ENCODE measurements around the gene LRTM1. TPM values are rescaled to one million over a fixed set of nuclear protein-coding genes. Genes with fewer than 3 reads are reported as not detected.

Gene LRTM1
- polyA plus RNA-seq, 3 donors: not detected

- no peak overlapping the region for H3K4me3 Mint-ChIP-seq
- Histone ChIP-seq H3K4me3 (replicated peaks in 1 of 3; ENCODE audit: low read depth in 2 of 3, low read length in 3 of 3) (no peak overlapping the region), H3K27me3 (ENCODE audit: control insufficient read depth in 2 of 2, insufficient read depth in 2 of 2, low read length in 2 of 2) (no peaks in the 10 kb centered on the region), H2AFZ (ENCODE audit: insufficient read depth, low read depth, low read length, poor library complexity, severe bottlenecking) (no peak overlapping the region), H3K9me3 (replicated peaks in 1 of 2; ENCODE audit: control insufficient read depth in 1 of 2, insufficient read depth in 1 of 2, low read length in 2 of 2) (no peaks in the 10 kb centered on the region), H3K79me2 (ENCODE audit: insufficient read depth, low read length) (no peaks in the 10 kb centered on the region), H3K36me3 (replicated peaks in 1 of 2; ENCODE audit: control insufficient read depth in 1 of 2, insufficient read depth in 2 of 2, low read length in 2 of 2) (no peaks in the 10 kb centered on the region), H3K27ac (ENCODE audit: low read depth in 1 of 2, low read length in 2 of 2) (no peak overlapping the region), H3K4me2 (replicated peaks; ENCODE audit: extremely low read depth, low read length, poor library complexity, severe bottlenecking) (no peak overlapping the region), H4K20me1 (ENCODE audit: insufficient read depth, low read length) (no peaks in the 10 kb centered on the region), H3K9ac (ENCODE audit: insufficient read depth, low read length, poor library complexity, severe bottlenecking) (no peak overlapping the region), H3K4me1 (ENCODE audit: control insufficient read depth in 1 of 2, insufficient read depth in 2 of 2, low read length in 2 of 2) (no peaks in the 10 kb centered on the region)
- no peaks in the 10 kb centered on the region for H3K4me1 Mint-ChIP-seq
- H3K36me3 Mint-ChIP-seq: no peaks in the 10 kb centered on the region
- peaks cover 0 to 2% (median 0%) of the 10 kb centered on the region in 7 donors for H3K9me3 Mint-ChIP-seq
- no peak for TF ChIP-seq CTCF (IDR thresholded peaks at IDR 0.05)
- intact Hi-C loops (cut with micrococcal nuclease): no loop called here
- H3K27ac Mint-ChIP-seq: no peak overlapping the region
- peaks cover 0 to 11% (median 6%) of the 10 kb centered on the region in 3 donors for H3K27me3 Mint-ChIP-seq (ENCODE audit: low read depth in 3 of 3)
- WGBS (ENCODE audit: insufficient coverage): no CpG with 5 or more reads among the region's 3 CpGs
- no peak for DNase-seq
Measured at GRCh38 chr3:54897028-54897711, 30.7 kb downstream of the LRTM1 start.

- H3K4me3 Mint-ChIP-seq: no peak overlapping the region
- H3K27me3 ChIP-seq (ENCODE audit: control insufficient read depth in 2 of 2, insufficient read depth in 2 of 2, low read length in 2 of 2): no peaks in the 10 kb centered on the region
- H3K4me3 ChIP-seq (replicated peaks in 1 of 3; ENCODE audit: low read depth in 2 of 3, low read length in 3 of 3): no peak overlapping the region
- no peaks in the 10 kb centered on the region for H3K79me2 ChIP-seq (ENCODE audit: insufficient read depth, low read length)
- H2AFZ ChIP-seq (ENCODE audit: insufficient read depth, low read depth, low read length, poor library complexity, severe bottlenecking): no peak overlapping the region
- H3K9me3 ChIP-seq (replicated peaks in 1 of 2; ENCODE audit: control insufficient read depth in 1 of 2, insufficient read depth in 1 of 2, low read length in 2 of 2): no peaks in the 10 kb centered on the region
- TF ChIP-seq CTCF (IDR thresholded peaks at IDR 0.05): no peak
- H3K4me1 ChIP-seq (ENCODE audit: control insufficient read depth in 1 of 2, insufficient read depth in 2 of 2, low read length in 2 of 2): no peaks in the 10 kb centered on the region
- H3K9ac ChIP-seq (ENCODE audit: insufficient read depth, low read length, poor library complexity, severe bottlenecking): no peak overlapping the region
- H3K9me3 Mint-ChIP-seq: peaks cover 0 to 2% (median 0%) of the 10 kb centered on the region in 7 donors
- no peaks in the 10 kb centered on the region for H3K36me3 Mint-ChIP-seq
- H3K4me1 Mint-ChIP-seq: no peaks in the 10 kb centered on the region
- no peaks in the 10 kb centered on the region for H4K20me1 ChIP-seq (ENCODE audit: insufficient read depth, low read length)
- intact Hi-C loops (cut with micrococcal nuclease): no loop called here
- 95% methylated on average over 4 of the region's 4 CpGs for WGBS (ENCODE audit: insufficient coverage)
- H3K27me3 Mint-ChIP-seq (ENCODE audit: low read depth in 3 of 3): peaks cover 0 to 9% (median 8%) of the 10 kb centered on the region in 3 donors
- H3K36me3 ChIP-seq (replicated peaks in 1 of 2; ENCODE audit: control insufficient read depth in 1 of 2, insufficient read depth in 2 of 2, low read length in 2 of 2): no peaks in the 10 kb centered on the region
- H3K27ac ChIP-seq (ENCODE audit: low read depth in 1 of 2, low read length in 2 of 2): no peak overlapping the region
- no peak for DNase-seq
- no peak overlapping the region for H3K27ac Mint-ChIP-seq
- H3K4me2 ChIP-seq (replicated peaks; ENCODE audit: extremely low read depth, low read length, poor library complexity, severe bottlenecking): no peak overlapping the region
Measured at GRCh38 chr3:54895613-54896012, 32.2 kb downstream of the LRTM1 start.

All from CD14-positive monocyte (primary cell).